ENCODE data around the gene ZMYND11. TPM values are rescaled to one million over a fixed set of nuclear protein-coding genes. Genes with fewer than 3 reads are reported as not detected.
"Not testable (repeated sequence)": the region's sequence is repeated elsewhere in the genome, so short reads cannot be mapped to it uniquely, and the experiment has no call there.

The ZMYND11 gene
- total RNA-seq, 1 donor from 2014 or later = 82.5 TPM

- DNase-seq (ENCODE audit: low spot score) = no peak
These were observed 2.0 kb upstream of the ZMYND11 start for GRCh38 chr10:132946-133898.

DNA sequence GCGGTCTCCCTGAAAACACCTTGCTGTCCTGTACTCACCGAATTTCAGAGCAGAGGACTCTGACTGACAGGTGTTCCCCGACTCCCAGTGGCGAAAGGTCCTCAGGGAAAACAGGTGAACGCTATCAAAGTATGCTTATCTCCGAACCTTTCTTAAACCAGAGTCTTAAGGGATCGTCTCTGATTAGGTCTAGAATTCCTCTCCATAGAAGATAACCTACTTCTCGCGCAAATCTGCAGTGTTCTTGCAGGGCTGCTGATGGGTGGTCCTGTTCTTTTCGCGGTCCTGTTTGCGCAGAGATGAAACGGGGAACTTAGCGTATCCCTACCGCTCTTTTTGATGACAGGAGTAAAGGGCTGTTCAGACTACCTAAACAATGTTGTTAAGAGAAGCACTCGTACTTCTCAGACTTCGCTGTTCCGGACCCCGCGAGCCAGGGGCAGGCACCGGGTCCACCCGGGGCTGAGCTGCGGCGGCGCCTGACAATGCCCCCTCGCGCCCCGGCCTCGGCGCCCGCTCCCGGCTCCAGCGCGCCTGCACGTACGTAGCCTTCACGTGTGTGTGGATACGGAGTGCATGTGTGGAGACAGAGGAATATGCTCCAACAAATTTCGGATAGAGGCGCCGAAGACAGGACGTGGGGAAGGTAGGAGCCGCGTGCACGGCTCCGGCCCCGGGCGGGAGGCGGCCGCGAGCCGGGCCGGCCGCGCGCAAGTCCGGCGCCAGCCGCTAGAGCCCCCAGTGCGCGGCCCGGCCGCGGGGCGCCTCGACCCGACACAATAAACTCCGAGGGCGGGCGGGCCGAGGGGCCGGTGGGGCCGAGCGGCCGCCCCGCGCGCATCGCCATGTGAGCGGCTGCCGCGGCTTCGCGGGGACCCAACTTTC is 766 bp upstream of the ZMYND11 start:
- no peak for DNase-seq (ENCODE audit: low spot score)

DNA sequence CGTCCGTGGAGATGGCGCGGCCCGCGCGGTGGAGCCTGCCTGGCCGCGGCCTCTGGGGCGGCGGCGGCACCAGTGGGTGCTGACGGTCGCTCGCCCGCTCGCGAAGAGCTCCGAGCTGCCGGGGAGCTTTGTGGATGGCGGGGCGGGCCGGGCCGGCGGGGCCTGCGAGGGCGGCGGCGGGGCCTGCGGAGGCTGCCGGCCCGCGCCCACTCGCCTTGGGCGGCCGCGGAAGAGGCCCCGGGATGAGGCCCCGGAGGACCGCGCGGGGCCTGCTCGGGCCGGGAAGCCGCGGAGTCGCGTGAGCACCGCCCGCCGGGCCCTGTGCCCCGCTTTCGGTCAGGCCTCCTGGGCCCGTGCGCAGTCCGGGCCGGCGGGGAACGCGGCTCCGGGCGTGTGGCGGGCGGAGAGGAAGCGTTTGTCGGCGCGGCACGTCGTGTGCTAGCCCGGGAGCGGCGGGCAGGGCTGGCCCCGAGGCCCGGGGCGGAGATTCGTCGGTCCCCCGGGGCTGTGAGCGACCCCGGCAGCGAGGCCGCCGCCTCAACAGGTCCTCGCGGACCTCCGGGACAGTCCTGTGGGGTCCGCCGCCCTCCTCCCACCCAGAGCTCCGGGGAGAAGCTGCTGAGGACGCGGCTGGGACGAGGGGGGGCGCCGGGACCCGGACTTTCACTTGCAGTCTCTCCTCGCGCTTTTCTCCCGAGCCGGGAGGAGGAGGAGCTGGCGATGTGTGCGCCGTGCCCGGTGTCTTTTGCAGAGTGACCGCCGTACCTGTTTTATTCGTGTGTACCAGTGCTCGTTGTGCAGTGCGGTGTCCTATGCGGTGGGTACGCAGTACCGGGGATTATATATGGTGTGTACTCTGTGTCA is 578 bp downstream of the ZMYND11 start:
- DNase-seq (ENCODE audit: low spot score) = peak; percentile 59

- DNase-seq (ENCODE audit: low spot score) = no peak
These were observed 1.2 kb downstream of the ZMYND11 start for GRCh38 chr10:136465-136762.

- DNase-seq (ENCODE audit: low spot score) = no peak
These were observed 1.8 kb downstream of the ZMYND11 start for GRCh38 chr10:137031-137430.

GRCh38 chr10:137606-138005 is 2.4 kb downstream of the ZMYND11 start:
- no peak for DNase-seq (ENCODE audit: low spot score)

GRCh38 chr10:142371-142770 is 7.1 kb downstream of the ZMYND11 start:
- DNase-seq (ENCODE audit: low spot score) = no peak

GRCh38 chr10:152915-153314 is 17.7 kb downstream of the ZMYND11 start:
- DNase-seq (ENCODE audit: low spot score) = no peak

DNA sequence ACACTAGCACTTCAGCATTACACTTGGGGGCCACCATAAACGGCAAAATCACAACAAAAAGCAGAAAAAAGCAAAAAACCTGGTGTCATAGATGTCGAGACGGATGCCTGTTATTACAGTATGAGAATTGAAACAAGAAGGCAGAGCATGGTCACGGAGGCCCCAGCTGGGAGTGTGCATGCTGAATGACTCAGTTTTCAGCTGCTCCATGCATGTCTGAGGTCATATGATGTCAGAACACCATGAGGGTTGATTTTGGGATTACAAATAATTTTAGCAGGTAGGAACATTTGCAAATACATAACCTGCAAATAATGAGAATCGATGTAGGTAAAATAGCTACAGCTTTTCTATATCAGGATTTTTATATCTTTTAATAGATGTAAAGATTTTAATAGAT is 19.1 kb downstream of the ZMYND11 start:
- DNase-seq (ENCODE audit: low spot score) = no peak

DNA sequence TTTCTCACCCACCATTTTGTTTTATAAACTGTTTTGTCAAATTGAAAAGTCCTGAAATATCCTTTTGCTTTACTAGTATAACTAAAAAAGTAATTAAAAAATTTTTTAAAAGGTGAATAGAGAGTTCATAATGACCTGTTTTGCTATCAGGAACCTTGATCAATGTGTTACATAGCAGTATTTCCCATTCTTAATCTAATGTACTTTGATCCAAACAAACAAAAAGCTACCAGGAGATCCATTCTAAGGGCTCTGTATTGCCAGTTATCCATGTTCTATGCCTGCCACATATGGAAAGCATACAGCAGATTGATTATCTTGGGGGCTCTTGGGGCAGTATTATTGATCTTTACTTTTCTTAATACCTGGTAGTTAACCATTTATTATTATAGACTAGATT is 32.1 kb downstream of the ZMYND11 start:
- DNase-seq (ENCODE audit: low spot score) = no peak

- no peak for DNase-seq (ENCODE audit: low spot score)
These were observed 38.5 kb downstream of the ZMYND11 start for GRCh38 chr10:173741-174140.

- DNase-seq (ENCODE audit: low spot score) = no peak
These were observed 41.4 kb downstream of the ZMYND11 start for GRCh38 chr10:176677-177076.

DNA sequence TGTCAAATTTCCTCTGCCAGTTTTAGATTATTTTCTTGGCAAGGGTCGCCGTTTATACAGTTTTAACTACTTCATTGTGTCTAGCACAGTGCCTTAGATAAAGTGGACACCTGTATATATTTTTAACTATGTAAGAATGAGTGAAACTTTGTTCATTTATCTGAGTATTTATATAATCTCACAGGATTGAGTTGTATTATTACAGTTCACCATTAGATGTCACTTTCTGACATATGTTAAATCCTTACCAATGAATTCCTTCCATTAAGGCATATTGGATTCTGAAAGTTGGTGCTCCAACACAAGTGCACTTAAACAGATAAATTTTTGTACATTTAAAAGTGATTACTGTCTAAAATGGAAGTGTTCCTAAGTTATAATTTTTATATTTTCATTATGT is 43.0 kb downstream of the ZMYND11 start:
- no peak for DNase-seq (ENCODE audit: low spot score)

DNA sequence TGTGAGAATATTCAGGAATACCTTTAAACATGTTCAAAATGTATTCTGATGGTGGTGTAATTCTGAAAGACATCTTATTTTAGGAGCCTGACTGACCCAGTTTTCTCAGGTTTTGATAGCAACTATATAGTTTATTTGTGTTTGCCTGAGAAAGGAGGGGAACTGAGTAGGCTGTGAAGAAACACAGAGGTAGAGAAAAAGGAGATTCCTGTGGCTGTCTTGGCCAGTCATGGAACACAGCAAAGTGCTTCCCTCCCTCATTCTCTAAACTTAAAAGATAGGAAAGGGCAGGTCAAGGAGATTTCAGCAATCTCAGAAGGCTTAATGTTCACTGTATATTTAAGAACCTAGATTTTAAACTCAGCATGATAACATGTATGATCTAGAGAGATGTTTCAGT is 43.5 kb downstream of the ZMYND11 start:
- no peak for DNase-seq (ENCODE audit: low spot score)

GRCh38 chr10:182441-183201 is 47.4 kb downstream of the ZMYND11 start:
- no peak for DNase-seq (ENCODE audit: low spot score)

- DNase-seq (ENCODE audit: low spot score) = no peak
These were observed 48.9 kb downstream of the ZMYND11 start for GRCh38 chr10:184174-184573.

DNA sequence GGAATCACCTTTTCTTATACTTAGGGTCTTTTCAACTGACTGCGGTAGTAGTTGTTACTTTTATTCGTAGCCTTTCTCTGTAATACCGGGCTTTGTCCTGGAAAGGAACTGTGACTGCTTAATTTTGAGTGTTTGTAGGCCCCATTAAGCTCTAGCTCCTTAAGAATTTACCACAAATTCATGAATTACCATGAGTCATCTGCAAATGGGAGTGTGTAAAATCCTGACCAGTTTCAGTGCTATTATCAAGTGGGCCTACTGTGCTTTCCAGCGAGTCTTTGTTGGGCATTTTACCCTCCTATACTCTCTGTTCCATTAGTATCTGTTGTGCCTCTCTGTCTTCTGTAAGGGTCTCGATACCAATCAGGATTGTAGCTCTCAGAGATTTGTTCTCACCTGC is 49.7 kb downstream of the ZMYND11 start:
- DNase-seq (ENCODE audit: low spot score) = no peak

DNA sequence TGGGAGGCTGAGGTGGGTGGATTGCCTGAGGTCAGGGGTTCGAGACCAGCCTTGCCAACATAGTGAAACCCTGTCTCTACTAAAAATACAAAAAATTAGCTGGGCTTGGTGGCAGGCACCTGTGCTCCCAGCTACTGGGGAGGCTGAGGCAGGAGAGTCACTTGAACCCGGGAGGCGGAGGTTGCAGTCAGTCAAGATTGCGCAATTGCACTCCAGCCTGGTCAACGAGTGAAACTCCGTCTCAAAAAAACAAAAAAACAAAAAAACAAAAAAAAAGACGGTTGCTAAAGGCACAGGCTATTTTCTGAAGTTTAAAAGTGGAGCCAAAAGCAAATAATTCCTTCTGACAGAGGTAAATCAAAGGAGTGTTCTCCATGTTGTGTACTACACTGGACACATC is 50.3 kb downstream of the ZMYND11 start:
- DNase-seq (ENCODE audit: low spot score) = not testable (repeated sequence)

- DNase-seq (ENCODE audit: low spot score) = no peak
These were observed 51.7 kb downstream of the ZMYND11 start for GRCh38 chr10:186911-187310.

DNA sequence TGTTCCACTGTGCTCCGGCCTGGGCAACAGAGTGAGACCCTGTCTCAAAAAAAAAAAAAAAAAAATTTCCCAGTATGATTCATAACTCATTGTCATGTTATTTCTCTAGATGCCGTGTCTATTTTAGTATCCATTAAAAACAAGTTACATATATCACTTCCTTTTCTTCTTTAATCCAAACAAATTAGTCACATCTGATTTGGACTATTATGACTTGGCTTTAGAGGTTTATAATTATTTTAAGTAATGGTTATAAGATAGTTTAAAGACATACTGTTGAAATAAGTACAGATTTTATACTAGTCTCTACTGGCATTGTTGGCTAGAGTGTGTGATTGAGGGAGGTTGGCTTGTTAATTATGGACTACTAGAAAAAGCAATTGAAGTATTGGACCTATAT is 53.3 kb downstream of the ZMYND11 start:
- no peak for DNase-seq (ENCODE audit: low spot score)

- no peak for DNase-seq (ENCODE audit: low spot score)
These were observed 55.0 kb downstream of the ZMYND11 start for GRCh38 chr10:190216-190615.
